Measurements from ENCODE around the gene NDUFB6. TPM values are rescaled to one million over a fixed set of nuclear protein-coding genes. Genes with fewer than 3 reads are reported as not detected.

NDUFB6 gene
- total and polyA plus RNA-seq, 2 of the 4 experiments (the other 2 are of a cell fraction): 24.2 to 51.0 TPM

- Histone ChIP-seq H2BK15ac (ENCODE audit: low read depth, low read length) (no peak overlapping the region), H3K4me3 (ENCODE audit: insufficient read depth, low read depth, low read length) (no peak overlapping the region), H3K27ac (ENCODE audit: insufficient read depth, low read length) (no peak overlapping the region), H4K5ac (ENCODE audit: low read depth, low read length) (no peak overlapping the region), H3K27me3 (ENCODE audit: control insufficient read depth, insufficient read depth, low read length) (no peaks in the 10 kb centered on the region), H2BK120ac (ENCODE audit: low read depth, low read length) (no peak overlapping the region), H4K8ac (ENCODE audit: low read depth in 2 of 2, low read length in 2 of 2) (no peak overlapping the region), H3K56ac (ENCODE audit: extremely low read depth, insufficient read depth, low read length) (no peak overlapping the region), H2AK9ac (replicated peaks; ENCODE audit: low read depth, low read length, poor library complexity) (no peak overlapping the region), H3K4me1 (ENCODE audit: control insufficient read depth, insufficient read depth, low read length) (no peaks in the 10 kb centered on the region), H3K23ac (ENCODE audit: low read depth, low read length) (no peak overlapping the region), H2AFZ (replicated peaks; ENCODE audit: low read length, poor library complexity) (no peak overlapping the region), H3K4me2 (ENCODE audit: low read depth, low read length) (no peak overlapping the region), H3K36me3 (ENCODE audit: control insufficient read depth, insufficient read depth, low read length) (peaks cover 11% of the 10 kb centered on the region), H3K9ac (ENCODE audit: low read depth, low read length) (no peak overlapping the region), H4K20me1 (ENCODE audit: insufficient read depth, low read length) (peaks cover 12% of the 10 kb centered on the region; the same call in 1 of the 2 replicates), H3K9me1 (ENCODE audit: insufficient read depth, low read length) (no peaks in the 10 kb centered on the region), H2BK5ac (ENCODE audit: low read depth, low read length, poor library complexity, severe bottlenecking) (no peak overlapping the region), H4K91ac (ENCODE audit: insufficient read depth, low read depth, low read length) (no peak overlapping the region), H2AK5ac (ENCODE audit: low read depth, low read length) (no peak overlapping the region), H3K18ac (ENCODE audit: low read depth, low read length) (no peak overlapping the region), H3K14ac (replicated peaks; ENCODE audit: low read depth, low read length) (no peak overlapping the region), H3K79me1 (ENCODE audit: low read depth in 1 of 2, low read length in 2 of 2) (peaks cover 34 to 47% of the 10 kb centered on the region in 2 experiments), H2BK20ac (ENCODE audit: low read depth, low read length) (no peak overlapping the region), H3K4ac (ENCODE audit: low read depth, low read length) (no peak overlapping the region), H3K9me3 (ENCODE audit: control insufficient read depth, insufficient read depth, low read length) (no peaks in the 10 kb centered on the region)
- dilution Hi-C loops (cut with HindIII; ENCODE audit: low sequenced_read_pairs, unreplicated experiment) (no loop called here), intact Hi-C loops (cut with micrococcal nuclease) (loop anchor here (10.0 kb wide), 1 partner anchor 48 kb away; no protein-coding TSS in a partner anchor), in situ Hi-C loops (cut with MboI; ENCODE audit: low sequenced_read_pairs) (no loop called here)
- POLR2A ChIA-PET (ENCODE audit: unreplicated experiment): no interaction called here
- BruUV-seq (replicated peaks): no TSS peak
- 100% methylated on average over 1 of the region's 4 CpGs; no CpG with 5 or more reads in 1 of the 2 experiments for whole genome bisulfite sequencing, 2 experiments (ENCODE audit: extremely low coverage in 2 of 2, insufficient read length in 1 of 2)
- TF ChIP-seq CHD1 (IDR thresholded peaks at IDR 0.05; ENCODE audit: low read depth, low read length): no peak
- no peak for TF ChIP-seq BHLHE40 (IDR thresholded peaks at IDR 0.05; ENCODE audit: low read depth, low read length)
- TF ChIP-seq SMC3 (IDR thresholded peaks at IDR 0.05; ENCODE audit: low read depth, low read length): no peak
- no peak for TF ChIP-seq CEBPB (IDR thresholded peaks at IDR 0.05; ENCODE audit: low read depth, low read length)
- TF ChIP-seq CTCF (conservative IDR thresholded peaks at IDR 0.05; ENCODE audit: low read depth, low read length): no peak
- TF ChIP-seq RAD21 (IDR thresholded peaks at IDR 0.05; ENCODE audit: low read length): no peak
- TF ChIP-seq RCOR1 (IDR thresholded peaks at IDR 0.05; ENCODE audit: insufficient replicate concordance, low read length): no peak
- TF ChIP-seq MAZ (IDR thresholded peaks at IDR 0.05; ENCODE audit: borderline replicate concordance, low read depth, low read length): no peak
- TF ChIP-seq FOS (IDR thresholded peaks at IDR 0.05; ENCODE audit: low read depth, low read length): no peak
- TF ChIP-seq POLR2A (IDR thresholded peaks at IDR 0.05; ENCODE audit: low read depth, low read length): no peak
- no peak for TF ChIP-seq NFE2L2 (IDR thresholded peaks at IDR 0.05; ENCODE audit: low read depth, low read length)
- TF ChIP-seq USF2 (IDR thresholded peaks at IDR 0.05; ENCODE audit: low read depth, low read length): no peak
- no peak for TF ChIP-seq MXI1 (IDR thresholded peaks at IDR 0.05; ENCODE audit: borderline replicate concordance, low read depth, low read length)
- TF ChIP-seq MAFK (IDR thresholded peaks at IDR 0.05; ENCODE audit: low read depth, low read length): no peak
- no peak for TF ChIP-seq RFX5 (IDR thresholded peaks at IDR 0.05; ENCODE audit: low read depth, low read length)
- no peak for DNase-seq
- no peak for ATAC-seq (ENCODE audit: low read depth)
- CTCF ChIA-PET: no interaction called here
Observed at GRCh38 chr9:32543047-32543446, 29.9 kb downstream of the NDUFB6 start.

All from IMR-90 (cell line).